ENCODE data around the gene SYNE2. TPM values are rescaled to one million over a fixed set of nuclear protein-coding genes. Genes with fewer than 3 reads are reported as not detected.

SYNE2 gene
- total and polyA plus RNA-seq, 10 of the 15 experiments (the other 5 are each of a cell fraction or from before 2014, with no cell fraction given) = 2.1 to 52.7 (median 38.1) TPM

DNA sequence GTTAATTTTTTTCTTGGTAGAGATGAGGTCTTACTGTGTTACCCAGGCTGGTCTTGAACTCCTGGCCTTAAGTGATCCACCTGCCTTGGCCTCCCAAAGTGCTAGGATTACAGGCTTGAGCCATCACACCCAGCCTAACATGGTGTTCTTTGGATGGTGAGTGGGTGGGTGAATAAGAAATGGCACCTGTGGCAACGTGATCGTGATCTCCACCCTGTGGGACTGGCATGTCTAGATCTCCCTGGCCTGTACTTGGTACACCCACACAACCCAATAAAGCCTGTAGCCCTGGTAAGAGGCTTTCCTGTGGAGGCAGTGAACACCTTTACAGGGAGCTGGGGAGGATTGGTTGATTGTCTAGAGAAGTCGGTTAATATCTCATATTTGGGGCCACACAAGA, 25.2 kb downstream of the SYNE2 start:
- Histone ChIP-seq H3K27ac (ENCODE audit: control insufficient read depth, insufficient read depth) (no peak overlapping the region), H3K4me1 (ENCODE audit: control insufficient read depth, insufficient read depth, low read length) (peaks cover 2% of the 10 kb centered on the region; the same call in 1 of the 2 replicates), H3K9me3 (replicated peaks; ENCODE audit: control insufficient read depth, insufficient read depth, low read length) (no peaks in the 10 kb centered on the region), H2AFZ (ENCODE audit: control insufficient read depth, low read depth, low read length) (no peak overlapping the region), H4K20me1 (ENCODE audit: control insufficient read depth, insufficient read depth) (no peaks in the 10 kb centered on the region), H3K36me3 (ENCODE audit: control insufficient read depth in 2 of 2, insufficient read depth in 2 of 2, low read length in 1 of 2) (no peaks in the 10 kb centered on the region; a peak in 2 of 4 replicates), H3K4me2 (ENCODE audit: control insufficient read depth, insufficient read depth) (no peak overlapping the region), H3K4me3 (no peak overlapping the region), H3K9ac (ENCODE audit: control insufficient read depth, insufficient read depth, low read length) (no peak overlapping the region), H3K79me2 (ENCODE audit: control insufficient read depth, insufficient read depth, low read length) (peaks cover 44% of the 10 kb centered on the region), H3K27me3 (replicated peaks in 1 of 2; ENCODE audit: control insufficient read depth in 2 of 2, insufficient read depth in 2 of 2, low read length in 1 of 2) (no peaks in the 10 kb centered on the region)
- intact Hi-C loops (cut with micrococcal nuclease; ENCODE audit: unreplicated experiment) (no loop called here), in situ Hi-C loops (cut with MboI) (no loop called here)
- POLR2A ChIA-PET = interaction anchor here (0.6 to 1.0 kb wide), 2 partner anchors 9 to 614 kb away, joined by 5 read pairs; no protein-coding TSS in a partner anchor
- SMC1A ChIA-PET (ENCODE audit: uncharacterized antibody, unreplicated experiment) = no interaction called here
- TF ChIP-seq CHD1 (IDR thresholded peaks at IDR 0.05; ENCODE audit: low read depth, low read length) (no peak), ZSCAN29 (IDR thresholded peaks at IDR 0.05) (no peak), ZBED1 (IDR thresholded peaks at IDR 0.05; ENCODE audit: borderline replicate concordance) (no peak), GABPA (IDR thresholded peaks at IDR 0.05; ENCODE audit: low read depth) (no peak), NFIC (IDR thresholded peaks at IDR 0.05; ENCODE audit: low read depth, low read length) (no peak), RAD21 (IDR thresholded peaks at IDR 0.05; ENCODE audit: insufficient read depth, low read depth, low read length) (no peak), SP1 (IDR thresholded peaks at IDR 0.05; ENCODE audit: low read depth, low read length) (no peak), RB1 (IDR thresholded peaks at IDR 0.05; ENCODE audit: borderline replicate concordance) (no peak), STAT1 (conservative IDR thresholded peaks at IDR 0.05) (no peak), NR2C2 (IDR thresholded peaks at IDR 0.05; ENCODE audit: borderline replicate concordance, control insufficient read depth, insufficient read length, low read depth) (no peak), HCFC1 (IDR thresholded peaks at IDR 0.05; ENCODE audit: low read length) (no peak), PAX5 (IDR thresholded peaks at IDR 0.05; ENCODE audit: borderline replicate concordance, low read depth, low read length) (no peak), SUZ12 (IDR thresholded peaks at IDR 0.05; ENCODE audit: unreplicated experiment) (no peak), ASH2L (IDR thresholded peaks at IDR 0.05; ENCODE audit: borderline replicate concordance, low read depth) (no peak), FOS (IDR thresholded peaks at IDR 0.05; ENCODE audit: borderline replicate concordance, extremely low read depth, insufficient read length) (no peak)
- TF ChIP-seq, protein P1, sequence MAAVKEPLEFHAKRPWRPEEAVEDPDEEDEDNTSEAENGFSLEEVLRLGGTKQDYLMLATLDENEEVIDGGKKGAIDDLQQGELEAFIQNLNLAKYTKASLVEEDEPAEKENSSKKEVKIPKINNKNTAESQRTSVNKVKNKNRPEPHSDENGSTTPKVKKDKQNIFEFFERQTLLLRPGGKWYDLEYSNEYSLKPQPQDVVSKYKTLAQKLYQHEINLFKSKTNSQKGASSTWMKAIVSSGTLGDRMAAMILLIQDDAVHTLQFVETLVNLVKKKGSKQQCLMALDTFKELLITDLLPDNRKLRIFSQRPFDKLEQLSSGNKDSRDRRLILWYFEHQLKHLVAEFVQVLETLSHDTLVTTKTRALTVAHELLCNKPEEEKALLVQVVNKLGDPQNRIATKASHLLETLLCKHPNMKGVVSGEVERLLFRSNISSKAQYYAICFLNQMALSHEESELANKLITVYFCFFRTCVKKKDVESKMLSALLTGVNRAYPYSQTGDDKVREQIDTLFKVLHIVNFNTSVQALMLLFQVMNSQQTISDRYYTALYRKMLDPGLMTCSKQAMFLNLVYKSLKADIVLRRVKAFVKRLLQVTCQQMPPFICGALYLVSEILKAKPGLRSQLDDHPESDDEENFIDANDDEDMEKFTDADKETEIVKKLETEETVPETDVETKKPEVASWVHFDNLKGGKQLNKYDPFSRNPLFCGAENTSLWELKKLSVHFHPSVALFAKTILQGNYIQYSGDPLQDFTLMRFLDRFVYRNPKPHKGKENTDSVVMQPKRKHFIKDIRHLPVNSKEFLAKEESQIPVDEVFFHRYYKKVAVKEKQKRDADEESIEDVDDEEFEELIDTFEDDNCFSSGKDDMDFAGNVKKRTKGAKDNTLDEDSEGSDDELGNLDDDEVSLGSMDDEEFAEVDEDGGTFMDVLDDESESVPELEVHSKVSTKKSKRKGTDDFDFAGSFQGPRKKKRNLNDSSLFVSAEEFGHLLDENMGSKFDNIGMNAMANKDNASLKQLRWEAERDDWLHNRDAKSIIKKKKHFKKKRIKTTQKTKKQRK (IDR thresholded peaks at IDR 0.05; ENCODE audit: low read depth, low read length) = no peak
- TF ChIP-seq, protein P2, sequence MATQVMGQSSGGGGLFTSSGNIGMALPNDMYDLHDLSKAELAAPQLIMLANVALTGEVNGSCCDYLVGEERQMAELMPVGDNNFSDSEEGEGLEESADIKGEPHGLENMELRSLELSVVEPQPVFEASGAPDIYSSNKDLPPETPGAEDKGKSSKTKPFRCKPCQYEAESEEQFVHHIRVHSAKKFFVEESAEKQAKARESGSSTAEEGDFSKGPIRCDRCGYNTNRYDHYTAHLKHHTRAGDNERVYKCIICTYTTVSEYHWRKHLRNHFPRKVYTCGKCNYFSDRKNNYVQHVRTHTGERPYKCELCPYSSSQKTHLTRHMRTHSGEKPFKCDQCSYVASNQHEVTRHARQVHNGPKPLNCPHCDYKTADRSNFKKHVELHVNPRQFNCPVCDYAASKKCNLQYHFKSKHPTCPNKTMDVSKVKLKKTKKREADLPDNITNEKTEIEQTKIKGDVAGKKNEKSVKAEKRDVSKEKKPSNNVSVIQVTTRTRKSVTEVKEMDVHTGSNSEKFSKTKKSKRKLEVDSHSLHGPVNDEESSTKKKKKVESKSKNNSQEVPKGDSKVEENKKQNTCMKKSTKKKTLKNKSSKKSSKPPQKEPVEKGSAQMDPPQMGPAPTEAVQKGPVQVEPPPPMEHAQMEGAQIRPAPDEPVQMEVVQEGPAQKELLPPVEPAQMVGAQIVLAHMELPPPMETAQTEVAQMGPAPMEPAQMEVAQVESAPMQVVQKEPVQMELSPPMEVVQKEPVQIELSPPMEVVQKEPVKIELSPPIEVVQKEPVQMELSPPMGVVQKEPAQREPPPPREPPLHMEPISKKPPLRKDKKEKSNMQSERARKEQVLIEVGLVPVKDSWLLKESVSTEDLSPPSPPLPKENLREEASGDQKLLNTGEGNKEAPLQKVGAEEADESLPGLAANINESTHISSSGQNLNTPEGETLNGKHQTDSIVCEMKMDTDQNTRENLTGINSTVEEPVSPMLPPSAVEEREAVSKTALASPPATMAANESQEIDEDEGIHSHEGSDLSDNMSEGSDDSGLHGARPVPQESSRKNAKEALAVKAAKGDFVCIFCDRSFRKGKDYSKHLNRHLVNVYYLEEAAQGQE (IDR thresholded peaks at IDR 0.05; ENCODE audit: low read depth, low read length) = no peak
- TF ChIP-seq, protein P3, sequence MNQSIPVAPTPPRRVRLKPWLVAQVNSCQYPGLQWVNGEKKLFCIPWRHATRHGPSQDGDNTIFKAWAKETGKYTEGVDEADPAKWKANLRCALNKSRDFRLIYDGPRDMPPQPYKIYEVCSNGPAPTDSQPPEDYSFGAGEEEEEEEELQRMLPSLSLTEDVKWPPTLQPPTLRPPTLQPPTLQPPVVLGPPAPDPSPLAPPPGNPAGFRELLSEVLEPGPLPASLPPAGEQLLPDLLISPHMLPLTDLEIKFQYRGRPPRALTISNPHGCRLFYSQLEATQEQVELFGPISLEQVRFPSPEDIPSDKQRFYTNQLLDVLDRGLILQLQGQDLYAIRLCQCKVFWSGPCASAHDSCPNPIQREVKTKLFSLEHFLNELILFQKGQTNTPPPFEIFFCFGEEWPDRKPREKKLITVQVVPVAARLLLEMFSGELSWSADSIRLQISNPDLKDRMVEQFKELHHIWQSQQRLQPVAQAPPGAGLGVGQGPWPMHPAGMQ (IDR thresholded peaks at IDR 0.05; ENCODE audit: borderline replicate concordance) = no peak
- DNase-seq (ENCODE audit: low read depth, low spot score) = no peak
- CTCF ChIA-PET = interaction anchor here (0.5 kb wide), 1 partner anchor 423 kb away, joined by 4 read pairs; no protein-coding TSS in a partner anchor
- ATAC-seq = no peak
- 98% methylated on average over 3 of the region's 3 CpGs for WGBS (ENCODE audit: insufficient coverage, insufficient replicate concordance, low lambda C conversion rate, missing lambda C conversion rate)
- BruUV-seq (replicated peaks) = no TSS peak
- RAD21 ChIA-PET (ENCODE audit: unreplicated experiment) = interaction anchor here (1.0 kb wide), 1 partner anchor 18 kb away, joined by 3 read pairs; no protein-coding TSS in a partner anchor
- FAIRE-seq = no peak
